K562 (cell line): ENCODE measurements around the gene TBX1. TPM values are rescaled to one million over a fixed set of nuclear protein-coding genes. Genes with fewer than 3 reads are reported as not detected.

Source experiments
- GATA2 ChIP-seq: sonication (generic); formaldehyde crosslinking; IDR thresholded peaks from 2 replicates; pipeline ENCODE4 v1.4.0; 2020; ENCODE audit warnings: mild to moderate bottlenecking, missing genetic modification reagents
- KLF16 ChIP-seq: IDR thresholded peaks from 2 replicates; pipeline ENCODE4 v1.6.1; 2016; ENCODE audit warnings: antibody characterized with exemption
- SAFB2 ChIP-seq: fragments of 200-400 bp; formaldehyde crosslinking; IDR thresholded peaks from 2 replicates; pipeline ENCODE4 v1.6.1; 2018; ENCODE audit warnings: borderline replicate concordance, low read length, low read depth, moderate library complexity; ENCODE audit not compliant: severe bottlenecking
- TAF7 ChIP-seq: fragments of 450-650 bp; IDR thresholded peaks from 2 replicates; pipeline ENCODE4 v1.6.1; 2016; ENCODE audit warnings: missing genetic modification characterization, missing compliant biosample characterization
- ZNF184 ChIP-seq: sonication (generic); formaldehyde crosslinking; IDR thresholded peaks from 2 replicates; pipeline ENCODE4 v1.5.0; 2020; ENCODE audit warnings: missing genetic modification reagents
- ZNF311 ChIP-seq: fragments of 250-450 bp; sonication (Bioruptor Pico); IDR thresholded peaks from 2 replicates; pipeline ENCODE4 v1.4.0; 2020; ENCODE audit warnings: mild to moderate bottlenecking, moderate library complexity
- ZNF444 ChIP-seq: fragments of 250-450 bp; sonication (Bioruptor Pico); IDR thresholded peaks from 2 replicates; pipeline ENCODE4 v1.4.0; 2020; ENCODE audit warnings: mild to moderate bottlenecking, moderate library complexity
- ZNF764 ChIP-seq: fragments of 250-450 bp; sonication (Bioruptor Pico); IDR thresholded peaks from 2 replicates; pipeline ENCODE4 v1.4.0; 2020; ENCODE audit warnings: low read depth, mild to moderate bottlenecking, moderate library complexity
- polyA plus RNA-seq, 8 experiments: library from polyadenylated mRNA; depleted of rRNA in 4 of 8; stranded (reverse) in 5 of 8; unstranded in 3 of 8; fragments of >200 nt; fragmentation: Nextera tagmentation in 2 of 8; fragmentation: Illumina TruSeq in 1 of 8; extraction: Ambion mirVana in 2 of 8; extraction: Trizol in 1 of 8; gene quantifications; 2 replicates each; pipeline versions ENCODE4 v1.2.1 to v1.2.3, GENCODE V29; 2011 to 2014; ENCODE audit warnings: inconsistent platforms in 1 of 8, missing spikeins in 1 of 8
- total RNA-seq, 7 experiments: library from RNA; depleted of rRNA in 6 of 7; stranded (reverse); fragments of >200 nt in 6 of 7; fragmentation: Illumina TruSeq in 2 of 7; extraction: Trizol in 2 of 7; gene quantifications; 2 replicates each; pipeline versions ENCODE4 v1.2.1 to v1.2.3, GENCODE V29; 2011 to 2021; ENCODE audit warnings: low replicate concordance in 1 of 7
- TF ChIP-seq, protein P1 (sequence below): fragments of 450-650 bp; IDR thresholded peaks from 2 replicates; pipeline ENCODE4 v1.6.1; 2018; ENCODE audit not compliant: partially characterized antibody
- TF ChIP-seq, protein P2 (sequence below): IDR thresholded peaks from 2 replicates; pipeline ENCODE4 v1.6.1; 2011; ENCODE audit warnings: borderline replicate concordance, low read depth, mild to moderate bottlenecking, moderate library complexity, low read length; ENCODE audit not compliant: insufficient read depth, poor library complexity, severe bottlenecking
- TF ChIP-seq, protein P3 (sequence below): fragments of 450-650 bp; formaldehyde crosslinking; conservative IDR thresholded peaks from 2 replicates; pipeline ENCODE4 v1.4.0; 2022; ENCODE audit warnings: mild to moderate bottlenecking, missing genetic modification characterization
- TF ChIP-seq, protein P4 (sequence below): fragments of 250-450 bp; sonication (Bioruptor Pico); IDR thresholded peaks from 2 replicates; pipeline ENCODE4 v1.8.0; 2022; ENCODE audit warnings: inconsistent platforms
- TF ChIP-seq, protein P5 (sequence below): fragments of 250-450 bp; sonication (Bioruptor Pico); IDR thresholded peaks from 2 replicates; pipeline ENCODE4 v1.4.0; 2020

The TBX1 gene
- total and polyA plus RNA-seq, 9 of the 15 experiments (the other 6 are each of a cell fraction or from before 2014, with no cell fraction given): 0.07 to 35.0 (median 3.9) TPM

DNA sequence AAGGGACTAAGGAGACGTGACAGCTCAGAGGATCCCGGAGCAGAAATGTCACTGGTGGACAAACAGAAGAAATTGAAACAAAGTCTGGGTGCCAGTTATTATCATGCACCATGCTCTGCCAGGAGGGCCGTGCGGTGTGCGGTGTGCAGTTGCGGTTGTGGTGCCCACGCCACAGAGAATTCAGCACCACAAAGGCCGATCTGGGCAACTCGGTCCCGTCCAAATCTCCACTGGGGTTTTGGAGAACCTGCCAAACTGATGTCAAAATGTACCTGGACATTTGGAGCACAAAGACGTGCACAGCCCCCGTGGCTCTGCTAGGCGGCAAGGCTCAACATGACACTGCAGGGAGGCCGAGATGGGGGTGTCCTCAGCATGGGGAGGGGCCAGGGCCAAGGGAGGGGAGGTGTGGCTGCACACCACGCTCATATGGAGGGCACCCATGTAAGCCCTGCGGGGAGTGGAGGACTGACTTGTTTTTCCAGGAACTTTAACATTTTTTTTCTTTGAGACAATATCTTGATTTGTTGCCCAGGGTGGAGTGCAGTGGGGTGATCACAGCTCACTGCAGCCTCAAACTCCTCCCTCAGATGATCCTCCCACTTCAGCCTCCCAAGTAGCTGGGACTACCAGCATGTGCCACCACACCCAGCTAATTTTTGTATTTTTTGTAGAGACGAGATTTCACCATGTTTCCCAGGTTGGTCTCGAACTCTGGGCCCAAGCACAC, 54.7 kb downstream of the TBX1 start (continued):
- TF ChIP-seq, protein P1, sequence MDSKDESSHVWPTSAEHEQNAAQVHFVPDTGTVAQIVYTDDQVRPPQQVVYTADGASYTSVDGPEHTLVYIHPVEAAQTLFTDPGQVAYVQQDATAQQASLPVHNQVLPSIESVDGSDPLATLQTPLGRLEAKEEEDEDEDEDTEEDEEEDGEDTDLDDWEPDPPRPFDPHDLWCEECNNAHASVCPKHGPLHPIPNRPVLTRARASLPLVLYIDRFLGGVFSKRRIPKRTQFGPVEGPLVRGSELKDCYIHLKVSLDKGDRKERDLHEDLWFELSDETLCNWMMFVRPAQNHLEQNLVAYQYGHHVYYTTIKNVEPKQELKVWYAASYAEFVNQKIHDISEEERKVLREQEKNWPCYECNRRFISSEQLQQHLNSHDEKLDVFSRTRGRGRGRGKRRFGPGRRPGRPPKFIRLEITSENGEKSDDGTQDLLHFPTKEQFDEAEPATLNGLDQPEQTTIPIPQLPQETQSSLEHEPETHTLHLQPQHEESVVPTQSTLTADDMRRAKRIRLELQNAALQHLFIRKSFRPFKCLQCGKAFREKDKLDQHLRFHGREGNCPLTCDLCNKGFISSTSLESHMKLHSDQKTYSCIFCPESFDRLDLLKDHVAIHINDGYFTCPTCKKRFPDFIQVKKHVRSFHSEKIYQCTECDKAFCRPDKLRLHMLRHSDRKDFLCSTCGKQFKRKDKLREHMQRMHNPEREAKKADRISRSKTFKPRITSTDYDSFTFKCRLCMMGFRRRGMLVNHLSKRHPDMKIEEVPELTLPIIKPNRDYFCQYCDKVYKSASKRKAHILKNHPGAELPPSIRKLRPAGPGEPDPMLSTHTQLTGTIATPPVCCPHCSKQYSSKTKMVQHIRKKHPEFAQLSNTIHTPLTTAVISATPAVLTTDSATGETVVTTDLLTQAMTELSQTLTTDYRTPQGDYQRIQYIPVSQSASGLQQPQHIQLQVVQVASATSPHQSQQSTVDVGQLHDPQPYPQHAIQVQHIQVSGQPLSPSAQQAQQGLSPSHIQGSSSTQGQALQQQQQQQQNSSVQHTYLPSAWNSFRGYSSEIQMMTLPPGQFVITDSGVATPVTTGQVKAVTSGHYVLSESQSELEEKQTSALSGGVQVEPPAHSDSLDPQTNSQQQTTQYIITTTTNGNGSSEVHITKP: peak; percentile 90
- TF ChIP-seq ZNF311 (CRISPR knock-in tag) (no peak), SAFB2 (no peak), ZNF184 (CRISPR knock-in tag) (no peak), KLF16 (no peak), ZNF444 (CRISPR knock-in tag) (no peak), GATA2 (CRISPR knock-in tag) (no peak), ZNF764 (CRISPR knock-in tag) (peak; percentile 60; the same call in 1 of the 2 replicates), TAF7 (tag) (no peak)
- TF ChIP-seq, protein P2, sequence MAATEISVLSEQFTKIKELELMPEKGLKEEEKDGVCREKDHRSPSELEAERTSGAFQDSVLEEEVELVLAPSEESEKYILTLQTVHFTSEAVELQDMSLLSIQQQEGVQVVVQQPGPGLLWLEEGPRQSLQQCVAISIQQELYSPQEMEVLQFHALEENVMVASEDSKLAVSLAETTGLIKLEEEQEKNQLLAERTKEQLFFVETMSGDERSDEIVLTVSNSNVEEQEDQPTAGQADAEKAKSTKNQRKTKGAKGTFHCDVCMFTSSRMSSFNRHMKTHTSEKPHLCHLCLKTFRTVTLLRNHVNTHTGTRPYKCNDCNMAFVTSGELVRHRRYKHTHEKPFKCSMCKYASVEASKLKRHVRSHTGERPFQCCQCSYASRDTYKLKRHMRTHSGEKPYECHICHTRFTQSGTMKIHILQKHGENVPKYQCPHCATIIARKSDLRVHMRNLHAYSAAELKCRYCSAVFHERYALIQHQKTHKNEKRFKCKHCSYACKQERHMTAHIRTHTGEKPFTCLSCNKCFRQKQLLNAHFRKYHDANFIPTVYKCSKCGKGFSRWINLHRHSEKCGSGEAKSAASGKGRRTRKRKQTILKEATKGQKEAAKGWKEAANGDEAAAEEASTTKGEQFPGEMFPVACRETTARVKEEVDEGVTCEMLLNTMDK: no peak
- TF ChIP-seq, protein P3, sequence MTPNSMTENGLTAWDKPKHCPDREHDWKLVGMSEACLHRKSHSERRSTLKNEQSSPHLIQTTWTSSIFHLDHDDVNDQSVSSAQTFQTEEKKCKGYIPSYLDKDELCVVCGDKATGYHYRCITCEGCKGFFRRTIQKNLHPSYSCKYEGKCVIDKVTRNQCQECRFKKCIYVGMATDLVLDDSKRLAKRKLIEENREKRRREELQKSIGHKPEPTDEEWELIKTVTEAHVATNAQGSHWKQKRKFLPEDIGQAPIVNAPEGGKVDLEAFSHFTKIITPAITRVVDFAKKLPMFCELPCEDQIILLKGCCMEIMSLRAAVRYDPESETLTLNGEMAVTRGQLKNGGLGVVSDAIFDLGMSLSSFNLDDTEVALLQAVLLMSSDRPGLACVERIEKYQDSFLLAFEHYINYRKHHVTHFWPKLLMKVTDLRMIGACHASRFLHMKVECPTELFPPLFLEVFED (CRISPR knock-in tag): no peak
- TF ChIP-seq, protein P4, sequence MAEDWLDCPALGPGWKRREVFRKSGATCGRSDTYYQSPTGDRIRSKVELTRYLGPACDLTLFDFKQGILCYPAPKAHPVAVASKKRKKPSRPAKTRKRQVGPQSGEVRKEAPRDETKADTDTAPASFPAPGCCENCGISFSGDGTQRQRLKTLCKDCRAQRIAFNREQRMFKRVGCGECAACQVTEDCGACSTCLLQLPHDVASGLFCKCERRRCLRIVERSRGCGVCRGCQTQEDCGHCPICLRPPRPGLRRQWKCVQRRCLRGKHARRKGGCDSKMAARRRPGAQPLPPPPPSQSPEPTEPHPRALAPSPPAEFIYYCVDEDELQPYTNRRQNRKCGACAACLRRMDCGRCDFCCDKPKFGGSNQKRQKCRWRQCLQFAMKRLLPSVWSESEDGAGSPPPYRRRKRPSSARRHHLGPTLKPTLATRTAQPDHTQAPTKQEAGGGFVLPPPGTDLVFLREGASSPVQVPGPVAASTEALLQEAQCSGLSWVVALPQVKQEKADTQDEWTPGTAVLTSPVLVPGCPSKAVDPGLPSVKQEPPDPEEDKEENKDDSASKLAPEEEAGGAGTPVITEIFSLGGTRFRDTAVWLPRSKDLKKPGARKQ (CRISPR knock-in tag): no peak; the same call in 1 of the 2 replicates
- TF ChIP-seq, protein P5, sequence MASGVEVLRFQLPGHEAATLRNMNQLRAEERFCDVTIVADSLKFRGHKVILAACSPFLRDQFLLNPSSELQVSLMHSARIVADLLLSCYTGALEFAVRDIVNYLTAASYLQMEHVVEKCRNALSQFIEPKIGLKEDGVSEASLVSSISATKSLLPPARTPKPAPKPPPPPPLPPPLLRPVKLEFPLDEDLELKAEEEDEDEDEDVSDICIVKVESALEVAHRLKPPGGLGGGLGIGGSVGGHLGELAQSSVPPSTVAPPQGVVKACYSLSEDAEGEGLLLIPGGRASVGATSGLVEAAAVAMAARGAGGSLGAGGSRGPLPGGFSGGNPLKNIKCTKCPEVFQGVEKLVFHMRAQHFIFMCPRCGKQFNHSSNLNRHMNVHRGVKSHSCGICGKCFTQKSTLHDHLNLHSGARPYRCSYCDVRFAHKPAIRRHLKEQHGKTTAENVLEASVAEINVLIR (CRISPR knock-in tag): no peak
